GM12873 (cell line): ENCODE data around the gene EEFSEC.

Experiments used
- TF ChIP-seq, protein P1 (sequence below): IDR thresholded peaks from 2 replicates; pipeline ENCODE4 v1.5.1; 2012; ENCODE audit warnings: low read depth, mild to moderate bottlenecking, moderate library complexity, low read length, control low read depth; ENCODE audit not compliant: insufficient read depth; ENCODE audit errors: missing control alignments

The EEFSEC gene, protein sequence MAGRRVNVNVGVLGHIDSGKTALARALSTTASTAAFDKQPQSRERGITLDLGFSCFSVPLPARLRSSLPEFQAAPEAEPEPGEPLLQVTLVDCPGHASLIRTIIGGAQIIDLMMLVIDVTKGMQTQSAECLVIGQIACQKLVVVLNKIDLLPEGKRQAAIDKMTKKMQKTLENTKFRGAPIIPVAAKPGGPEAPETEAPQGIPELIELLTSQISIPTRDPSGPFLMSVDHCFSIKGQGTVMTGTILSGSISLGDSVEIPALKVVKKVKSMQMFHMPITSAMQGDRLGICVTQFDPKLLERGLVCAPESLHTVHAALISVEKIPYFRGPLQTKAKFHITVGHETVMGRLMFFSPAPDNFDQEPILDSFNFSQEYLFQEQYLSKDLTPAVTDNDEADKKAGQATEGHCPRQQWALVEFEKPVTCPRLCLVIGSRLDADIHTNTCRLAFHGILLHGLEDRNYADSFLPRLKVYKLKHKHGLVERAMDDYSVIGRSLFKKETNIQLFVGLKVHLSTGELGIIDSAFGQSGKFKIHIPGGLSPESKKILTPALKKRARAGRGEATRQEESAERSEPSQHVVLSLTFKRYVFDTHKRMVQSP

GRCh38 chr3:128153156-128154041, at the start of gene EEFSEC:
Gene EEFSEC, plus strand, starts transcription at chr3:128153481. Its CDS starts 27 bp downstream, at chr3:128153508.
- TF ChIP-seq, protein P1, sequence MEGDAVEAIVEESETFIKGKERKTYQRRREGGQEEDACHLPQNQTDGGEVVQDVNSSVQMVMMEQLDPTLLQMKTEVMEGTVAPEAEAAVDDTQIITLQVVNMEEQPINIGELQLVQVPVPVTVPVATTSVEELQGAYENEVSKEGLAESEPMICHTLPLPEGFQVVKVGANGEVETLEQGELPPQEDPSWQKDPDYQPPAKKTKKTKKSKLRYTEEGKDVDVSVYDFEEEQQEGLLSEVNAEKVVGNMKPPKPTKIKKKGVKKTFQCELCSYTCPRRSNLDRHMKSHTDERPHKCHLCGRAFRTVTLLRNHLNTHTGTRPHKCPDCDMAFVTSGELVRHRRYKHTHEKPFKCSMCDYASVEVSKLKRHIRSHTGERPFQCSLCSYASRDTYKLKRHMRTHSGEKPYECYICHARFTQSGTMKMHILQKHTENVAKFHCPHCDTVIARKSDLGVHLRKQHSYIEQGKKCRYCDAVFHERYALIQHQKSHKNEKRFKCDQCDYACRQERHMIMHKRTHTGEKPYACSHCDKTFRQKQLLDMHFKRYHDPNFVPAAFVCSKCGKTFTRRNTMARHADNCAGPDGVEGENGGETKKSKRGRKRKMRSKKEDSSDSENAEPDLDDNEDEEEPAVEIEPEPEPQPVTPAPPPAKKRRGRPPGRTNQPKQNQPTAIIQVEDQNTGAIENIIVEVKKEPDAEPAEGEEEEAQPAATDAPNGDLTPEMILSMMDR, result no peak

- TF ChIP-seq, protein P1, result no peak
Measured at GRCh38 chr3:128107834-128108233, 45.4 kb upstream of the EEFSEC start.

GRCh38 chr3:128111147-128111546, 42.1 kb upstream of the EEFSEC start:
- TF ChIP-seq, protein P1, result no peak

- TF ChIP-seq, protein P1, result no peak
Measured at GRCh38 chr3:128112357-128112968, 40.8 kb upstream of the EEFSEC start.

DNA sequence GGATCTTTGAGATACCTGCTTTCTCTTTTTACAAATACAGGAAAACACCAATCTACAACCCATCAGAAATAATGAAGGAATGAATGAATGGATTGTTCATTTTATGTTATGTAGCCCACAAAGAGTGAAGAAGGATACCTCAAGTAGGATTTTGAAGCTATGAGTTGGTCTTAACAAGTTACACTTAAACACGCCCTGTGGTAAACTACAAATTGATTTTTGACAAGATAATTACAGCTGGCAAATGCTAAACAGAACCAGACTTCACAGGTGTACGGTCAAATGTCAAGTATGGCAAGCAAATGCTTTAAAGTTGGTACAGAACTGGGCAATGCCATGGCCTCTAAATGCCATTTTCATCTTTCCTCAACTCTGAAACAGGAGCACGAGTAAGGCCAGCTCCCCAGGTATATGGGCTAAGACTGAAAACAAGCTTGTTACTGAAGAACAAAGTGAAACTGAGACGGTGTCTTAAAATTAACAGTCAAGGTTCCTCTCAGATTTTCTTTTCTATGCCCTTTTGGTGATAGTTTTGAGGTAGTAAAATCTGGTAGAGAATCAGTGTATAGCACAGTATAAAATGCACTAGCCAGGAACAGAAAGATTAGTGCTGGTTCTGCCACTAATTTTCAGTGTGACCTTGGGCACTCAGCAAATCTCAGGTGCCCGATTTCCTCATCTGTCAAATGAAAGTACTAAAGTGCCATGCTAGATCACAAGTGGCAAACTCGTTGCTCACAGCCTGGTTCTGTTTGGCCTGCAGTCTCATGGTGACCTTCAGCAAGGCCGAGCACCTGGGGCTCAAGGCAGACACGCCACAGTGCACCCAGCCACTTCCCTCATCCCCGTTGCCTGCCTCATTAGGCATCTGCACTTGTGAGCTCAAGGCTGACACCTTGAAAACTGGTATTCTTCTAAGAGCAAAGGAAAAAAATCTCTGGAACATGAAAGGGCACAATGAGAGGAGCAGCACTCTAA, 39.2 kb upstream of the EEFSEC start:
- TF ChIP-seq, protein P1, result no peak

DNA sequence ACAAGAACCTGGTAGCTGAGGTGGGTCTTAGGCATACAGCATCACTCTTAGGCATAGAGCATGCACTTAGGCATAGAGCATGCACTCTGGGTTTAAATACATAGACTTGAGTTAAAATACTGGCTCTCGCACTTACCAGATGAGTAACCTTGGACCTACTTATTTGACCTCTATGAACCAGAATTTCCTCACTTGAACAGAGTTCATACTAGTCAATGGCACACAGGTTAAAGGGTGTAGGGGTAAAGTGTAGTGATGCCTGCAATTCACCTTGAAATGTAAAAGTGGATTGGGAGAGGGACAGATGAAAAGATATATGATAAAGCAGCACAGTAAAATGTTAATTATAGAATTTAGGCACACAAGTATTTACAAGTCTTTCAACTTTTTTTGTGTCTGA, 31.3 kb upstream of the EEFSEC start:
- TF ChIP-seq, protein P1, result no peak
